Ascending aorta (tissue), 2 donors: Measurements from ENCODE around the gene KLHDC3. TPM values are rescaled to one million over a fixed set of nuclear protein-coding genes. Genes with fewer than 3 reads are reported as not detected.

Experiments
- DNase-seq, 2 donors: peaks; one replicate each; pipeline ENCODE4 v3.0.0-alpha.2; 2019; ENCODE audit warnings: low spot score in 2 of 2
- H3K27ac ChIP-seq, 2 donors: fragments of 200-600 bp; sonication (generic); one replicate each; pipeline ENCODE4 v1.5.1; 2016 to 2017; ENCODE audit warnings: mild to moderate bottlenecking in 1 of 2
- H3K27me3 ChIP-seq: fragments of 200-600 bp; sonication (generic); one replicate; pipeline ENCODE4 v1.5.1; 2017
- H3K36me3 ChIP-seq, 2 donors: fragments of 200-600 bp; sonication (generic); one replicate each; pipeline ENCODE4 v1.5.1; 2016
- H3K4me1 ChIP-seq, 2 donors: fragments of 200-600 bp; sonication (generic); one replicate each; pipeline ENCODE4 v1.5.1; 2016 to 2017; ENCODE audit warnings: mild to moderate bottlenecking in 1 of 2
- H3K4me3 ChIP-seq, 2 donors: fragments of 200-600 bp; sonication (generic); one replicate each; pipeline ENCODE4 v1.5.1; 2016 to 2017; ENCODE audit warnings: mild to moderate bottlenecking in 1 of 2
- H3K9me3 ChIP-seq, 2 donors: fragments of 200-600 bp; sonication (generic); one replicate each; pipeline ENCODE4 v1.5.1; 2016
- CTCF ChIP-seq, 3 experiments: fragments of 200-600 bp in 2 of 3; fragments of 450-650 bp in 1 of 3; sonication (generic) in 2 of 3; IDR thresholded peaks; one replicate each; pipeline ENCODE4 v1.5.1; 2016 to 2019; ENCODE audit warnings: antibody characterized with exemption in 3 of 3, mild to moderate bottlenecking in 1 of 3, moderate library complexity in 1 of 3
- intact Hi-C: fragments of 100-400 bp; cut with DNase I; formaldehyde crosslinking; loops from one replicate; pipeline ENCODE4 v1.15.1; 2023
- total RNA-seq: library from RNA; depleted of rRNA; stranded (reverse); fragments of >200 nt; gene quantifications from one replicate; pipeline ENCODE4 v1.1.0, GENCODE V29; 2016

Gene KLHDC3
- total RNA-seq, 1 donor from 2014 or later, result 64.0 TPM

- Histone ChIP-seq H3K27ac (no peak overlapping the region), H3K27me3 (no peaks in the 10 kb centered on the region), H3K4me1 (no peaks in the 10 kb centered on the region), H3K36me3 (peaks cover 30 to 53% of the 10 kb centered on the region in 2 donors), H3K9me3 (no peaks in the 10 kb centered on the region), H3K4me3 (no peak overlapping the region)
- DNase-seq, result no peak
- intact Hi-C loops, result no loop called here
- no peak for TF ChIP-seq CTCF (IDR thresholded peaks at IDR 0.05)
Measured at GRCh38 chr6:42969431-42969830, 44.6 kb upstream of the KLHDC3 start.

- Histone ChIP-seq H3K9me3 (no peaks in the 10 kb centered on the region), H3K4me3 (no peak overlapping the region), H3K36me3 (peaks cover 25 to 48% of the 10 kb centered on the region in 2 donors), H3K27me3 (no peaks in the 10 kb centered on the region), H3K27ac (no peak overlapping the region), H3K4me1 (no peaks in the 10 kb centered on the region)
- intact Hi-C loops, result no loop called here
- no peak for TF ChIP-seq CTCF (IDR thresholded peaks at IDR 0.05)
- no peak for DNase-seq
Measured at GRCh38 chr6:42969934-42970333, 44.1 kb upstream of the KLHDC3 start.

GRCh38 chr6:42970871-42971612, 43.0 kb upstream of the KLHDC3 start:
- DNase-seq, result no peak
- Histone ChIP-seq H3K4me1 (no peaks in the 10 kb centered on the region), H3K27ac (no peak overlapping the region), H3K36me3 (peaks cover 18 to 37% of the 10 kb centered on the region in 2 donors), H3K9me3 (no peaks in the 10 kb centered on the region), H3K27me3 (no peaks in the 10 kb centered on the region), H3K4me3 (no peak overlapping the region)
- intact Hi-C loops, result no loop called here
- no peak for TF ChIP-seq CTCF (IDR thresholded peaks at IDR 0.05)

- Histone ChIP-seq H3K4me1 (no peaks in the 10 kb centered on the region), H3K36me3 (peaks cover 18 to 30% of the 10 kb centered on the region in 2 donors), H3K9me3 (no peaks in the 10 kb centered on the region), H3K4me3 (no peak overlapping the region), H3K27ac (no peak overlapping the region), H3K27me3 (no peaks in the 10 kb centered on the region)
- intact Hi-C loops, result no loop called here
- DNase-seq, result no peak
- no peak for TF ChIP-seq CTCF (IDR thresholded peaks at IDR 0.05)
Measured at GRCh38 chr6:42971746-42972327, 42.2 kb upstream of the KLHDC3 start.

- DNase-seq, result no peak
- TF ChIP-seq CTCF (IDR thresholded peaks at IDR 0.05), result no peak
- H3K4me3 ChIP-seq, result no peak overlapping the region
- intact Hi-C loops, result no loop called here
- no peaks in the 10 kb centered on the region for H3K9me3 ChIP-seq
- H3K36me3 ChIP-seq, result peaks cover 6 to 17% of the 10 kb centered on the region in 2 donors
- peaks cover 0 to 13% of the 10 kb centered on the region in 2 donors for H3K4me1 ChIP-seq
- H3K27me3 ChIP-seq, result no peaks in the 10 kb centered on the region
- no peak overlapping the region for H3K27ac ChIP-seq
Measured at GRCh38 chr6:42973926-42974325, 40.1 kb upstream of the KLHDC3 start.
